HG02852 (cell line): ENCODE measurements around the gene TP73.

Source experiments
- ATAC-seq: cut with Tn5 transposase; IDR thresholded peaks from one replicate; pipeline ENCODE4 v1.9.1; 2021; ENCODE audit warnings: mild to moderate bottlenecking, moderate library complexity; ENCODE audit not compliant: unreplicated experiment

The TP73 gene

GRCh38 chr1:3775490-3776230, 123.3 kb downstream of the TP73 start:
- no peak for ATAC-seq

- no peak for ATAC-seq
Measured at GRCh38 chr1:3776231-3776961, 124.1 kb downstream of the TP73 start.

DNA sequence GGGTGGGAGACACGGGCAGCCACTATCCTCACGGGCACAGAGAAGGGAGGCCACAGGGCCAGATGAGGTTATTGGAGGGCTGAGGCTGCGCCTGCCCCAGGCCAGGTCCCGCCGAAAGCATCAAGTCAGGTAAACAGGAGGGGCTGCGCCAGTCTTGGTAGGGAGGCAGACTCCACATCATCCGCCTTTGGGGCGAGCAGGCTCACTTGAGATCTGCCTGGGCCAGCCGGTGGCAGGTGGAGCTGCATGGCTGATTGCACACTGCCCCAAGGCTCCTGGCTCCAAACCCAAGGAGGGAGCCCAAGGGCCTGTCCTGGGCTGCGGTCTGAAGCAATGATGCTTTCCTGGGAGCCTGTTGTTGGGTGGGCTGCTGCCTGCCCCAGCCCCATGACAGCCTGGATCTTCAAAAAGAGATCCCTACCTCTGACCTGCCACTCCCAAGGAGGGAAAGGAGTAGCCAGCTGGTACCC, 124.8 kb downstream of the TP73 start:
- no peak for ATAC-seq

GRCh38 chr1:3777647-3778589, 125.6 kb downstream of the TP73 start:
- no peak for ATAC-seq

DNA sequence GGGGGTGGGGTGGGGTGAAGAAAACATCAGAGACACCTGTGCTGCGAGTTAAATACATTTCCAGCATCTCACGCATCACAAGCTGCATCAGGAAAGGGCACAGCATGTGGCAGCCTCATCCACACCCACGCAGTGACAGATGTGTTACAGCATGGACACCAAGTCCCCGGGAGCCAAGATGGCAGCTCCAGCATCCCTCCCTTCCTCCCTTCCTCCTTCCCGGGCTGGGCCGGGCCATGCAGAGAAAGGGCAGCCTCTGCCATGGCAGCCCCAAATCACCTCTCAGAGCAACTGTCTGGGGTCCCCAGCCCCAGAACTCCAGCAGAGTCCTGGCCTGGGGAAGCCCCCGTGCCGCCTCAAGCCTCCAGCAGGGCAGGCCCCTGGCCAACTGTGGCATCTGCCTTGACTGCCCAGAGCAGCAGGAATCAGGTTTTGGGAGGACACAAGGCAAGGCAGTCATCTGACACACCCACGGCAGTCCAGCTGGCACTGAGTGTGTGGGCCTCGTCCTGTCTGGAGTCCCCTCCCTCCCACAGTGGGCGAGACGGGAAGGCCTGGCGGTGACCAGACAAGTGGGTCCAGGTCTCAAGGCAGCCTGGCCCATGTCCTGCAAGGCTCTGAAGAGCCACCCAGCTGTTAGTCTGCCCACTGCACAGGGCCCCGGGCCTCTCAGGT, 126.4 kb downstream of the TP73 start:
- ATAC-seq, result no peak

DNA sequence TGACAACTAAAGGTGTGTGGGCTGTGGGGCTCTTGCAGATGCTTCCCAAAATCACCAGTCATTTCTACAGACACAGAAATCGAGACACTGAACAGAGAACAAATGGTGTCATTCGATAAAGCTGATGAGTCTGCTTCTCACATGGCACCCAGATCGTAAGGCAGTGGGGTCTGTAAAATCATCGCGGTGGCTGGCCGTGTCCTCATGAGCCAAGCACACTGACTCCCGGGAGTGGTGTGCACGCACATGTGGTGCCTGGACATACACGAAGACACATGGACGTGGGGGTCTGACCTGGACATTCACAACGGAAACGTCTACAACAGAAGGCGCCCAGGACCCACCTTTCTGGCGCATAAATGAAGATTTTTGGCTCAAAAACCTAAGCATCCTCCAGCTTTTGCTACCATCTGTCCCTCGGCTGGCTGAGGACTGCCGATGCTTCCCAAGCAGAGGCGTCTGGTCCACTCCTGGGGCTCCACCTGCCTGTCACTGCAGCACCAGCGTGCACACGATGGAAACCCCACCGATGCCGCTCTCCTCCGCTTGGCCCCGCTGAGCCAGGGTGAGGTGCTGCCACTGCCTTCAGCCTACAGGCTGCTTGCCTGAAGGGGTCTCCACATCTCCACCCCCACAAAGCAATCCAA, 127.1 kb downstream of the TP73 start:
- no peak for ATAC-seq

GRCh38 chr1:3779912-3780416, 127.6 kb downstream of the TP73 start:
- ATAC-seq, result no peak

DNA sequence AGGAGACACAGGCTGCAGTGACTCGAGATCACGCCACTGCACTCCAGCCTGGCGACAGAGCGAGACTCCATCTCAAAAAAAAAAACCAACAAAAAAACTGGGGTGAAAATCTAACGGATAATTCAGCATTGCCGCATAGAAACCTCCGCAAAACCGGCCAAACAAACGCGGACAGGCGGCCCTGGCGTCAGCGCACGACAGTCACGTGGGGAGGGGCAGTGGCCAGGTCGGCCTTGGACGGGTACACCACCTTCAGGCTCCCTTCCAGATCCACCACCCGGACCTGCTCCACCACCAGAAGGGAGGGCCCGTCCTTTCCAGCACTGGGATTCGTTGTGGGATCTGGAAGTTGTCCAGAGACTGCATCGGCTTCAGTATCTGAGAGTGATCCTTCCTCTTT, 128.6 kb downstream of the TP73 start:
- ATAC-seq, result no peak

DNA sequence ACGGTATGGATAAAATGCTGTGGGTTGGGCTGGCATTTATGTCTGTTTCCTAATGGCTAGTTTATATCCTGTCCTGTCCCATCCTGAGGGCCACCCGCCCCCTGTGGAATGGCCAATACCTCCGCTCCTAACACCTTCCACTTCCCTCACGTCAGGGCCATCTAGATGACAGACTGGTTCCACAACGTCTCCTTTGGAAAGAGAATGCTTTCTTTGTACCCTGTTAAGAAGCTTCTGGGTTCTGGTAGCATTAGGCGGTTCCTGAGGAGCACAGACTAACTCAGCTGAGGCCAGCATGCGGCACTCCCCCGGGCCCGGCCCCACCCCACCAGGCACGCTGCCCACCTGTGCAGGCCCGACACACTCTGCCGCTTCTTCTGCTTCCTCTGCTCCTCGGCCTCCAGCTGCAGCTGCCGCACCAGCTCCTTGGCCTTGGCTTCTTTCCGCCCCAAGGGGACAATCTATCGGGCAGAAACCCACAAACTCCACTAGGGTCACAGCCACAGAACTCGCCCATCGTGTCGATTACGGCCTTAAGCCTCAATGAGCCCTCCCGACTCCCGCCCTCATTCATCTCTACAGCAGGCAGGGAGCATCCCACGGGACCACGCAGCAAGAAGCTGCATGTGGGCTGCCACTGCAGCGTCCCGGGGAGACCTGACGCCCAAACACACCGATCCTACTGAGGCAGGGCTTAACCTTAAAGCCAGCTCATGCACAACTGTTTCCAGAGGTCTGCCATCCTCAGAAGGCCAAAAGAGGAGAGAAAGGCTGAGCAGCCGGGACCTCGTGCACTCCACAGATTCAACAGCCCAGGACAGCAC, 131.5 kb downstream of the TP73 start:
- no peak for ATAC-seq

- ATAC-seq, result no peak
Measured at GRCh38 chr1:3785045-3785444, 132.7 kb downstream of the TP73 start.

GRCh38 chr1:3785456-3786157, 133.3 kb downstream of the TP73 start:
- ATAC-seq, result no peak
